ENCODE results near the gene DMAC2.

DMAC2 gene

DNA sequence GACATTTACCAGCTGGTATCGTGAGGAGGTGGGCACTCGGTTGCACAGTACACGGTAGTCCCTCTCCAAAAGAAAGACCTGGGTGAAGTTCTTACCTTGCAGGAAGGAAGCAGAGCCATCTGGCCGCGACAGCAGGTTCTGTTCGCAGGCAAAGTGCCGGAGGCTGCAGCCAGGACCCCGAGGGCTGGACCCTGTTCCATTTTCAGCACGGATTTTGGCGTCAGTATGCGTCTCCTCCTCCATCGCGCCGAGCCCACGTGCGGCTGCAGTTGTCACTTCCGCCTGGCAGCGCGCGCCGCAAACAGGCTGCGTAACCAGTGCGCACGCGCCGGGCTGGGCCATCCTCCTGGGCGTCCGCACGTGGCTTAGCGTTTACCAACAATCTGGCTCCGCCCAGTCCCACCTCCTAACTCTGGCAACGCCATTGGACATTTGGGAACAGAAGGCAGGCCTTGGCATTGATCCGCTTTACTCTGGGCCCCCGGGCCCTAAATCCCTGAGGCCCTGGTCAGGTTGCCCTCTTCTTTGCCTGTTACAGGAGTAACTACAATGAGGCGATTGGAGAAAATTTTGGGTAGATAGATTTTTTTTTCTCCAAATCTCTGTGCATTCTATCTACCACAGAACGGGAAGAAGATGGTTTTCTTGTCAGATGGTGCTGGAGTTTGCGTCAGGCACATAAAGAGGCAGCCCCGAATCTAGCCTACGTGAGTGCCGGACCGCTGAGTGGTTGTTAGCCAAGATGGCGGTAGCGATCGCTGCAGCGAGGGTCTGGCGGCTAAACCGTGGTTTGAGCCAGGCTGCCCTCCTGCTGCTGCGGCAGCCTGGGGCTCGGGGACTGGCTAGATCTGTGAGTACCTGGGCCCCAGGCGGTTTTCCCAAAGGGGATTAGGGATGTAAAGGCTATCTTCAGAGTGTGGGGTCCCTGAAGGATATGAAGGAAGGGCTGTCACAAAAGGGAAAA, 42.3 kb downstream of the DMAC2 start, which contains the start of the genes BCKDHA and EXOSC5:
Gene BCKDHA, plus strand, starts transcription at position 733 of the 964 bp plus-strand sequence. Its CDS starts 10 bp downstream, at position 743.
Gene EXOSC5, minus strand, starts transcription at position 274 of the 964 bp plus-strand sequence. Its CDS starts 31 bp downstream, at position 243.
- Histone ChIP-seq H3K9me3 (ENCODE audit: insufficient read depth, low read depth, low read length) (no peaks in the 10 kb centered on the region), H3K4me1 (ENCODE audit: control insufficient read depth in 1 of 2, insufficient read depth in 2 of 2, low read length in 2 of 2) (peaks cover 3% of the 10 kb centered on the region in 2 experiments), H4K91ac (ENCODE audit: low read depth, low read length) (peak within 1 kb of the TSS; percentile 75), H3K9ac (ENCODE audit: low read length) (peak within 1 kb of the TSS; percentile 99), H3K4me3 (ENCODE audit: low read depth, low read length) (peak within 1 kb of the TSS; percentile 95), H3K27ac (ENCODE audit: low read depth, low read length) (no peak within 1 kb of the TSS), H3K4ac (ENCODE audit: low read depth, low read length) (peak within 1 kb of the TSS; percentile 93), H4K8ac (ENCODE audit: low read depth, low read length) (peak within 1 kb of the TSS; percentile 95), H3K18ac (ENCODE audit: low read length) (peak within 1 kb of the TSS; percentile 93), H2BK5ac (ENCODE audit: low read depth, low read length, poor library complexity) (peak within 1 kb of the TSS; percentile 20), H3K27me3 (ENCODE audit: insufficient read depth, low read length) (no peaks in the 10 kb centered on the region), H2AK5ac (ENCODE audit: low read length) (peak within 1 kb of the TSS; percentile 43), H3K14ac (ENCODE audit: low read length) (peak within 1 kb of the TSS; percentile 89), H3K23ac (ENCODE audit: low read length) (no peak within 1 kb of the TSS), H2BK120ac (ENCODE audit: insufficient read depth, low read length, poor library complexity) (peak within 1 kb of the TSS; percentile 57), H2AFZ (ENCODE audit: insufficient read depth, low read length, poor library complexity) (peak within 1 kb of the TSS; percentile 95), H3K36me3 (ENCODE audit: control insufficient read depth in 1 of 2, insufficient read depth in 2 of 2, low read length in 2 of 2) (no peaks in the 10 kb centered on the region), H3K4me2 (ENCODE audit: low read length) (peak within 1 kb of the TSS; percentile 89), H2BK12ac (ENCODE audit: low read length) (no peak within 1 kb of the TSS), H3K79me2 (ENCODE audit: control insufficient read depth, insufficient read depth, low read length, poor library complexity) (peaks cover 5% of the 10 kb centered on the region), H3K79me1 (ENCODE audit: low read length) (peaks cover 4% of the 10 kb centered on the region), H4K12ac (ENCODE audit: low read depth, low read length) (peak within 1 kb of the TSS; percentile 74)
- DNase-seq, result peak; percentile 100
- no CpG with 5 or more reads among the region's 50 CpGs for WGBS (ENCODE audit: extremely low coverage, insufficient coverage, insufficient read length)

- peaks cover 5% of the 10 kb centered on the region for H3K79me2 ChIP-seq (ENCODE audit: control insufficient read depth, insufficient read depth, low read length, poor library complexity)
- H3K4me3 ChIP-seq (ENCODE audit: low read depth, low read length), result no peak overlapping the region
- no peak overlapping the region for H4K91ac ChIP-seq (ENCODE audit: low read depth, low read length)
- no peak overlapping the region for H3K14ac ChIP-seq (ENCODE audit: low read length)
- H3K36me3 ChIP-seq (ENCODE audit: control insufficient read depth in 1 of 2, insufficient read depth in 2 of 2, low read length in 2 of 2), result peaks cover 8 to 17% of the 10 kb centered on the region in 2 experiments
- H3K79me1 ChIP-seq (ENCODE audit: low read length), result peaks cover 4% of the 10 kb centered on the region
- no peak overlapping the region for H4K12ac ChIP-seq (ENCODE audit: low read depth, low read length)
- no peak overlapping the region for H3K18ac ChIP-seq (ENCODE audit: low read length)
- no peak overlapping the region for H3K4me2 ChIP-seq (ENCODE audit: low read length)
- no peak for DNase-seq
- no CpG with 5 or more reads among the region's 6 CpGs for WGBS (ENCODE audit: extremely low coverage, insufficient coverage, insufficient read length)
- no peaks in the 10 kb centered on the region for H3K27me3 ChIP-seq (ENCODE audit: insufficient read depth, low read length)
- no peak overlapping the region for H3K23ac ChIP-seq (ENCODE audit: low read length)
- H2BK12ac ChIP-seq (ENCODE audit: low read length), result no peak overlapping the region
- no peak overlapping the region for H3K27ac ChIP-seq (ENCODE audit: low read depth, low read length)
- H2AFZ ChIP-seq (ENCODE audit: insufficient read depth, low read length, poor library complexity), result no peak overlapping the region
- no peak overlapping the region for H4K8ac ChIP-seq (ENCODE audit: low read depth, low read length)
- no peaks in the 10 kb centered on the region for H3K9me3 ChIP-seq (ENCODE audit: insufficient read depth, low read depth, low read length)
- no peak overlapping the region for H2BK120ac ChIP-seq (ENCODE audit: insufficient read depth, low read length, poor library complexity)
- no peak overlapping the region for H3K4ac ChIP-seq (ENCODE audit: low read depth, low read length)
- peaks cover 3% of the 10 kb centered on the region in 2 experiments for H3K4me1 ChIP-seq (ENCODE audit: control insufficient read depth in 1 of 2, insufficient read depth in 2 of 2, low read length in 2 of 2)
- no peak overlapping the region for H3K9ac ChIP-seq (ENCODE audit: low read length)
- H2BK5ac ChIP-seq (ENCODE audit: low read depth, low read length, poor library complexity), result no peak overlapping the region
- H2AK5ac ChIP-seq (ENCODE audit: low read length), result no peak overlapping the region
Observed at GRCh38 chr19:41395355-41395754, 44.4 kb downstream of the DMAC2 start.

DNA sequence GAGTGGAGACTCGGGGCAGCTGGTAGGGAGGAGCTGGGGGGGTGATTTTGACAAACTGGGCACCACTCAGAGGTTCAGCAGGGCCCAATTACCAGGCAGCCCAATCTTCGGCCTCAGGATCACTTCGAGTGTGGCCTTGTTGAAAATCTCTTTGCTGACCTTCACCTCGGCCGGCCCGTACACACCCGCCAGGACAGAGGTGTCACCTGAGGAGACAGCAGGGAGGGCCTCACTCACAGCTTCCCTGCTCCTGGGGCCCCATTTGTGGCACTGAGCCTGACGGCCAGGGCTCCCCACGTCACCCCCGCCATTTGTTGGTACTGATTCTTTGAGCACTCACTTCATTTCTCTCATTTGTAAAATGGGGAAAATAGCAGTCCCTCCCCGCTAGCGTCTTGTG, 46.9 kb downstream of the DMAC2 start:
- H3K9ac ChIP-seq (ENCODE audit: low read length), result no peak overlapping the region
- no peak overlapping the region for H3K4me2 ChIP-seq (ENCODE audit: low read length)
- H3K4me1 ChIP-seq (ENCODE audit: control insufficient read depth in 1 of 2, insufficient read depth in 2 of 2, low read length in 2 of 2), result no peaks in the 10 kb centered on the region
- H2BK12ac ChIP-seq (ENCODE audit: low read length), result no peak overlapping the region
- no peak overlapping the region for H3K4me3 ChIP-seq (ENCODE audit: low read depth, low read length)
- no peak overlapping the region for H4K8ac ChIP-seq (ENCODE audit: low read depth, low read length)
- no peak overlapping the region for H4K12ac ChIP-seq (ENCODE audit: low read depth, low read length)
- H3K23ac ChIP-seq (ENCODE audit: low read length), result no peak overlapping the region
- H3K27me3 ChIP-seq (ENCODE audit: insufficient read depth, low read length), result no peaks in the 10 kb centered on the region
- no peak for DNase-seq
- peaks cover 2% of the 10 kb centered on the region for H3K79me1 ChIP-seq (ENCODE audit: low read length)
- no peak overlapping the region for H3K14ac ChIP-seq (ENCODE audit: low read length)
- peaks cover 1% of the 10 kb centered on the region for H3K79me2 ChIP-seq (ENCODE audit: control insufficient read depth, insufficient read depth, low read length, poor library complexity)
- no peak overlapping the region for H3K4ac ChIP-seq (ENCODE audit: low read depth, low read length)
- H2BK5ac ChIP-seq (ENCODE audit: low read depth, low read length, poor library complexity), result no peak overlapping the region
- H3K27ac ChIP-seq (ENCODE audit: low read depth, low read length), result no peak overlapping the region
- peaks cover 2% of the 10 kb centered on the region for H3K9me3 ChIP-seq (ENCODE audit: insufficient read depth, low read depth, low read length)
- peaks cover 10 to 24% of the 10 kb centered on the region in 2 experiments for H3K36me3 ChIP-seq (ENCODE audit: control insufficient read depth in 1 of 2, insufficient read depth in 2 of 2, low read length in 2 of 2)
- H2BK120ac ChIP-seq (ENCODE audit: insufficient read depth, low read length, poor library complexity), result no peak overlapping the region
- no peak overlapping the region for H3K18ac ChIP-seq (ENCODE audit: low read length)
- H2AK5ac ChIP-seq (ENCODE audit: low read length), result no peak overlapping the region
- no peak overlapping the region for H4K91ac ChIP-seq (ENCODE audit: low read depth, low read length)
- no CpG with 5 or more reads among the region's 12 CpGs for WGBS (ENCODE audit: extremely low coverage, insufficient coverage, insufficient read length)
- no peak overlapping the region for H2AFZ ChIP-seq (ENCODE audit: insufficient read depth, low read length, poor library complexity)

DNA sequence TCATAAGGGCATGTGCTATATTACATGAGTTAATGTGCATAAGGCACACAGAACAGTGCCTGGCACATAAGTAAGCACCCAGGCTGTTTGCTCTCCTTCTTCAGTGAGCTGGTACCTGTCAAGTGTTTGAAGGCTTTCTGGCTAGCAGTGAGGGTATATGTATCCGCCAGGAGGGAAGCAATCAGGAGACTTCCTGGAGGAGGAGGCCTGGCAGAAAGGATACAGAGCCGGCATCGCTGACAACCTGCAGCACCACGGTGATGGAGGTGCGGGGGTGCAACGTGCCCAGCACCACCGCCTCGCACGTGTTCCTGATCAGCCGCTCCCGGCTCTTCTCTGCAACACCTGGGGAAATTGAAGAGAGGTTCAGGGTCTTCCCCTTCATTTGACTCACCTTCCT, 48.1 kb downstream of the DMAC2 start:
- H4K8ac ChIP-seq (ENCODE audit: low read depth, low read length), result no peak overlapping the region
- no peak overlapping the region for H4K12ac ChIP-seq (ENCODE audit: low read depth, low read length)
- H3K79me1 ChIP-seq (ENCODE audit: low read length), result no peaks in the 10 kb centered on the region
- H3K9ac ChIP-seq (ENCODE audit: low read length), result no peak overlapping the region
- H2AK5ac ChIP-seq (ENCODE audit: low read length), result no peak overlapping the region
- H3K4me3 ChIP-seq (ENCODE audit: low read depth, low read length), result peak overlapping the region; percentile 50
- peaks cover 2% of the 10 kb centered on the region for H3K9me3 ChIP-seq (ENCODE audit: insufficient read depth, low read depth, low read length)
- H3K14ac ChIP-seq (ENCODE audit: low read length), result no peak overlapping the region
- H3K27me3 ChIP-seq (ENCODE audit: insufficient read depth, low read length), result no peaks in the 10 kb centered on the region
- H3K4me2 ChIP-seq (ENCODE audit: low read length), result no peak overlapping the region
- DNase-seq, result no peak
- H2AFZ ChIP-seq (ENCODE audit: insufficient read depth, low read length, poor library complexity), result no peak overlapping the region
- no CpG with 5 or more reads among the region's 11 CpGs for WGBS (ENCODE audit: extremely low coverage, insufficient coverage, insufficient read length)
- H3K4me1 ChIP-seq (ENCODE audit: control insufficient read depth in 1 of 2, insufficient read depth in 2 of 2, low read length in 2 of 2), result no peaks in the 10 kb centered on the region
- H4K91ac ChIP-seq (ENCODE audit: low read depth, low read length), result no peak overlapping the region
- no peak overlapping the region for H3K4ac ChIP-seq (ENCODE audit: low read depth, low read length)
- no peak overlapping the region for H3K23ac ChIP-seq (ENCODE audit: low read length)
- no peak overlapping the region for H2BK5ac ChIP-seq (ENCODE audit: low read depth, low read length, poor library complexity)
- peaks cover 10 to 24% of the 10 kb centered on the region in 2 experiments for H3K36me3 ChIP-seq (ENCODE audit: control insufficient read depth in 1 of 2, insufficient read depth in 2 of 2, low read length in 2 of 2)
- H3K18ac ChIP-seq (ENCODE audit: low read length), result no peak overlapping the region
- no peak overlapping the region for H2BK120ac ChIP-seq (ENCODE audit: insufficient read depth, low read length, poor library complexity)
- H3K27ac ChIP-seq (ENCODE audit: low read depth, low read length), result no peak overlapping the region
- no peaks in the 10 kb centered on the region for H3K79me2 ChIP-seq (ENCODE audit: control insufficient read depth, insufficient read depth, low read length, poor library complexity)
- H2BK12ac ChIP-seq (ENCODE audit: low read length), result no peak overlapping the region

All from trophoblast cell (in vitro differentiated cells and primary cell).